AG20443 (cell line): ENCODE results near the gene RBM39.
"Not testable (repeated sequence)": the region's sequence is repeated elsewhere in the genome, so short reads cannot be mapped to it uniquely, and the experiment has no call there.

ENCODE experiments used
- DNase-seq: peaks from one replicate; pipeline ENCODE4 v3.0.0; 2012; ENCODE audit warnings: low spot score, mixed read lengths

The RBM39 gene

GRCh38 chr20:35705894-35706293 is 36.2 kb downstream of the RBM39 start:
- not testable (repeated sequence) for DNase-seq

- no peak for DNase-seq
Observed at GRCh38 chr20:35704514-35705261, 37.4 kb downstream of the RBM39 start.

- no peak for DNase-seq
Observed at GRCh38 chr20:35702824-35703695, 39.0 kb downstream of the RBM39 start.

GRCh38 chr20:35702051-35702823 is 39.8 kb downstream of the RBM39 start:
- peak; percentile 45 for DNase-seq

GRCh38 chr20:35700625-35701148 is 41.4 kb downstream of the RBM39 start:
- no peak for DNase-seq

GRCh38 chr20:35699957-35700624 is 42.0 kb downstream of the RBM39 start:
- no peak for DNase-seq

- peak; percentile 95 for DNase-seq
Observed at GRCh38 chr20:35699127-35699956, 42.7 kb downstream of the RBM39 start, which contains the start of the genes NFS1 and ROMO1. NFS1 (minus strand) TSS chr20:35699352; CDS start chr20:35699288, 64 bp downstream. ROMO1 (plus strand) TSS chr20:35699405; CDS start chr20:35699633, 228 bp downstream.

- peak; percentile 30 for DNase-seq
Observed at GRCh38 chr20:35698298-35699126, 43.5 kb downstream of the RBM39 start.

GRCh38 chr20:35697696-35698297 is 44.3 kb downstream of the RBM39 start:
- no peak for DNase-seq

- no peak for DNase-seq
Observed at GRCh38 chr20:35695978-35696377, 46.1 kb downstream of the RBM39 start.

GRCh38 chr20:35695245-35695749 is 46.8 kb downstream of the RBM39 start:
- no peak for DNase-seq

GRCh38 chr20:35690265-35690664 is 51.8 kb downstream of the RBM39 start:
- DNase-seq = no peak

GRCh38 chr20:35686872-35687271 is 55.2 kb downstream of the RBM39 start:
- not testable (repeated sequence) for DNase-seq

GRCh38 chr20:35685368-35685767 is 56.7 kb downstream of the RBM39 start:
- DNase-seq = not testable (repeated sequence)

GRCh38 chr20:35681960-35682359 is 60.1 kb downstream of the RBM39 start:
- no peak for DNase-seq

- no peak for DNase-seq
Observed at GRCh38 chr20:35680452-35681183, 61.4 kb downstream of the RBM39 start.

- DNase-seq = no peak
Observed at GRCh38 chr20:35674921-35675320, 67.1 kb downstream of the RBM39 start.

- DNase-seq = no peak
Observed at GRCh38 chr20:35673884-35674283, 68.2 kb downstream of the RBM39 start.
